OCI-LY7 (cell line): ENCODE data around the gene ENOX1. TPM values are rescaled to one million over a fixed set of nuclear protein-coding genes. Genes with fewer than 3 reads are reported as not detected.

Experiments
- BruUV-seq: library from RNA; stranded (reverse); fragments of 400-500 nt; replicated peaks from 2 replicates; lab custom pipeline; 2021; lab: Mats Ljungman, UMichigan
- CTCF ChIA-PET: fragments of 300-600 bp; sonication (Branson Sonifier 250); formaldehyde crosslinking; loops from one replicate; lab custom pipeline; 2022; ENCODE audit warnings: antibody characterized with exemption; ENCODE audit not compliant: unreplicated experiment; lab: Charles Lee
- POLR2A ChIA-PET: fragments of 300-600 bp; sonication (Branson Sonifier 250); formaldehyde crosslinking; loops from one replicate; lab custom pipeline; 2022; ENCODE audit warnings: antibody characterized with exemption; lab: Charles Lee
- DNase-seq: peaks from one replicate; pipeline ENCODE4 v3.0.0-alpha.2; 2015; ENCODE audit warnings: low spot score
- H2AFZ ChIP-seq: fragments of 200-600 bp; sonication (generic), shearing (Covaris generic); 2 replicates; pipeline ENCODE4 v1.6.1; 2014; ENCODE audit warnings: mild to moderate bottlenecking, antibody characterized with exemption, low read length, moderate library complexity
- H3K27ac ChIP-seq: fragments of 200-600 bp; sonication (generic); 2 replicates; pipeline ENCODE4 v1.5.1; 2014; ENCODE audit warnings: mixed run types, low read depth, mild to moderate bottlenecking, moderate library complexity, low read length, inconsistent platforms; ENCODE audit not compliant: poor library complexity, severe bottlenecking
- H3K36me3 ChIP-seq: fragments of 200-600 bp; sonication (generic); 2 replicates; pipeline ENCODE4 v1.6.1; 2014; ENCODE audit warnings: mild to moderate bottlenecking, antibody characterized with exemption, low read length, moderate library complexity, mixed read lengths; ENCODE audit not compliant: insufficient read depth
- H3K4me1 ChIP-seq: fragments of 200-600 bp; sonication (generic); 2 replicates; pipeline ENCODE4 v1.5.1; 2014; ENCODE audit warnings: mild to moderate bottlenecking, low read length; ENCODE audit not compliant: insufficient read depth, poor library complexity, severe bottlenecking
- H3K4me2 ChIP-seq: fragments of 200-600 bp; sonication (generic); 2 replicates; pipeline ENCODE4 v1.6.1; 2014; ENCODE audit warnings: mild to moderate bottlenecking, low read length
- H3K4me3 ChIP-seq: fragments of 200-600 bp; sonication (generic); 2 replicates; pipeline ENCODE4 v1.5.1; 2014; ENCODE audit warnings: mild to moderate bottlenecking, low read depth, low read length; ENCODE audit not compliant: poor library complexity, severe bottlenecking
- H3K79me2 ChIP-seq: fragments of 200-600 bp; sonication (generic); 2 replicates; pipeline ENCODE4 v1.6.1; 2016; ENCODE audit warnings: low read depth, mild to moderate bottlenecking, low read length, moderate library complexity, mixed read lengths; ENCODE audit not compliant: insufficient read depth
- H3K9me2 ChIP-seq: fragments of 200-600 bp; sonication (generic); 2 replicates; pipeline ENCODE4 v1.6.1; 2016; ENCODE audit warnings: mild to moderate bottlenecking, low read length, mixed read lengths; ENCODE audit not compliant: insufficient read depth
- H3K9me3 ChIP-seq: fragments of 200-600 bp; sonication (generic); 2 replicates; pipeline ENCODE4 v1.6.1; 2014; ENCODE audit warnings: mild to moderate bottlenecking, mixed run types, low read length, mixed read lengths
- H4K20me1 ChIP-seq: fragments of 200-600 bp; sonication (generic); 2 replicates; pipeline ENCODE4 v1.6.1; 2014; ENCODE audit warnings: mild to moderate bottlenecking, antibody characterized with exemption, low read length, moderate library complexity, mixed read lengths; ENCODE audit not compliant: insufficient read depth
- EZH2phosphoT487 ChIP-seq: fragments of 200-600 bp; sonication (generic); IDR thresholded peaks from 2 replicates; pipeline ENCODE4 v1.6.1; 2018; ENCODE audit warnings: low read depth, borderline replicate concordance, mild to moderate bottlenecking, mixed run types, antibody characterized with exemption, low read length, moderate library complexity, mixed read lengths
- intact Hi-C: fragments of 100-400 bp; cut with micrococcal nuclease; formaldehyde crosslinking; loops from one replicate; pipeline ENCODE4 v1.10.0; 2022; ENCODE audit not compliant: unreplicated experiment
- total RNA-seq, 2 experiments: library from RNA; depleted of rRNA in 1 of 2; stranded (reverse); fragments of >200 nt in 1 of 2; shearing (Covaris generic) in 1 of 2; gene quantifications; 2 replicates each; pipeline ENCODE4 v1.2.3, GENCODE V29; 2014 to 2022
- TF ChIP-seq, protein P1 (sequence below): fragments of 200-600 bp; sonication (generic); conservative IDR thresholded peaks from 2 replicates; pipeline ENCODE4 v1.5.1; 2014; ENCODE audit warnings: mild to moderate bottlenecking, antibody characterized with exemption, low read length, moderate library complexity, mixed read lengths

The ENOX1 gene
- total RNA-seq, 2 experiments from 2014 or later: 0.03 TPM; not detected in 1

DNA sequence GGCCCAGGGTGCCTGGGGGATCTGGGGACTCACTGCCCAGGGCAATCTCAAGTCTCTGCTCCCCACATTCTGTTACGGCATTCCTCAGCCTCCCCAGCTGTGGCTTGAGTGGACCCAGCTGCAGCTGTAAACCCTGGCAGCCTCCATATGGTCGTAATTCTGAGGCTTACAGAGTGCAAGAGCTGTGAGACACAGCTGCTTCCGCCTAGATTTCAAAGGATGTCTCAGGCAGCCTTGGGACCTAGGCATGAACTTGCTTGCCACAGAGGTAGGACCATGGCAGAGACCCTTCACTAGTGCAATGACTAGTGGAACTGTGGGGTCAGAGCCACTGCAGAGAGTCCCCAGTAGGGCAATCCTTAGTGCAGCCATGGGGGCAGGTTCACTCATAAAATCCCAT, 297.5 kb downstream of the ENOX1 start:
- Histone ChIP-seq H3K79me2 (no peaks in the 10 kb centered on the region), H3K27ac (no peak overlapping the region)

GRCh38 chr13:43487885-43488284, 298.9 kb downstream of the ENOX1 start:
- H3K9me2 ChIP-seq: no peaks in the 10 kb centered on the region
- no peaks in the 10 kb centered on the region for H3K4me1 ChIP-seq
- no peak overlapping the region for H3K27ac ChIP-seq
- no peak for TF ChIP-seq EZH2phosphoT487
- TF ChIP-seq, protein P1, sequence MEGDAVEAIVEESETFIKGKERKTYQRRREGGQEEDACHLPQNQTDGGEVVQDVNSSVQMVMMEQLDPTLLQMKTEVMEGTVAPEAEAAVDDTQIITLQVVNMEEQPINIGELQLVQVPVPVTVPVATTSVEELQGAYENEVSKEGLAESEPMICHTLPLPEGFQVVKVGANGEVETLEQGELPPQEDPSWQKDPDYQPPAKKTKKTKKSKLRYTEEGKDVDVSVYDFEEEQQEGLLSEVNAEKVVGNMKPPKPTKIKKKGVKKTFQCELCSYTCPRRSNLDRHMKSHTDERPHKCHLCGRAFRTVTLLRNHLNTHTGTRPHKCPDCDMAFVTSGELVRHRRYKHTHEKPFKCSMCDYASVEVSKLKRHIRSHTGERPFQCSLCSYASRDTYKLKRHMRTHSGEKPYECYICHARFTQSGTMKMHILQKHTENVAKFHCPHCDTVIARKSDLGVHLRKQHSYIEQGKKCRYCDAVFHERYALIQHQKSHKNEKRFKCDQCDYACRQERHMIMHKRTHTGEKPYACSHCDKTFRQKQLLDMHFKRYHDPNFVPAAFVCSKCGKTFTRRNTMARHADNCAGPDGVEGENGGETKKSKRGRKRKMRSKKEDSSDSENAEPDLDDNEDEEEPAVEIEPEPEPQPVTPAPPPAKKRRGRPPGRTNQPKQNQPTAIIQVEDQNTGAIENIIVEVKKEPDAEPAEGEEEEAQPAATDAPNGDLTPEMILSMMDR: no peak
- no peak overlapping the region for H3K4me3 ChIP-seq
- ChIA-PET POLR2A (no interaction called here), CTCF (no interaction called here)
- no peaks in the 10 kb centered on the region for H3K36me3 ChIP-seq
- no peaks in the 10 kb centered on the region for H4K20me1 ChIP-seq
- H3K79me2 ChIP-seq: no peaks in the 10 kb centered on the region
- BruUV-seq: no TSS peak
- intact Hi-C loops: no loop called here
- H2AFZ ChIP-seq: no peak overlapping the region
- H3K9me3 ChIP-seq: no peaks in the 10 kb centered on the region
- no peak overlapping the region for H3K4me2 ChIP-seq
- DNase-seq: no peak

More for the DNA sequence above, 297.5 kb downstream of the ENOX1 start:
- TF ChIP-seq, protein P1: no peak
- TF ChIP-seq EZH2phosphoT487: no peak
- H3K36me3 ChIP-seq: no peaks in the 10 kb centered on the region
- no peak overlapping the region for H3K4me3 ChIP-seq
- intact Hi-C loops: no loop called here
- H3K4me2 ChIP-seq: no peak overlapping the region
- no peaks in the 10 kb centered on the region for H3K9me3 ChIP-seq
- H3K9me2 ChIP-seq: no peaks in the 10 kb centered on the region
- no TSS peak for BruUV-seq
- H4K20me1 ChIP-seq: no peaks in the 10 kb centered on the region
- H2AFZ ChIP-seq: no peak overlapping the region
- H3K4me1 ChIP-seq: no peaks in the 10 kb centered on the region
- ChIA-PET CTCF (no interaction called here), POLR2A (interaction anchor here (0.7 kb wide), 1 partner anchor 51 kb away, joined by 3 read pairs; no protein-coding TSS in a partner anchor)
- no peak for DNase-seq

- BruUV-seq: no TSS peak
- Histone ChIP-seq H4K20me1 (no peaks in the 10 kb centered on the region), H3K9me3 (no peaks in the 10 kb centered on the region), H3K79me2 (no peaks in the 10 kb centered on the region), H2AFZ (no peak overlapping the region), H3K9me2 (no peaks in the 10 kb centered on the region), H3K27ac (no peak overlapping the region), H3K4me3 (no peak overlapping the region), H3K4me2 (no peak overlapping the region), H3K4me1 (no peaks in the 10 kb centered on the region), H3K36me3 (no peaks in the 10 kb centered on the region)
- CTCF ChIA-PET: no interaction called here
- TF ChIP-seq, protein P1: no peak
- no peak for TF ChIP-seq EZH2phosphoT487
- POLR2A ChIA-PET: no interaction called here
- no peak for DNase-seq
- intact Hi-C loops: no loop called here
Measured at GRCh38 chr13:43487461-43487860, 299.3 kb downstream of the ENOX1 start.
